GM19463 (cell line): ENCODE results near the gene DLG4.
"Not testable (repeated sequence)": the region's sequence is repeated elsewhere in the genome, so short reads cannot be mapped to it uniquely, and the experiment has no call there.

Experiments
- ATAC-seq: cut with Tn5 transposase; IDR thresholded peaks from one replicate; pipeline ENCODE4 v1.9.1; 2021; ENCODE audit warnings: mild to moderate bottlenecking, moderate library complexity; ENCODE audit not compliant: unreplicated experiment

DLG4 gene

DNA sequence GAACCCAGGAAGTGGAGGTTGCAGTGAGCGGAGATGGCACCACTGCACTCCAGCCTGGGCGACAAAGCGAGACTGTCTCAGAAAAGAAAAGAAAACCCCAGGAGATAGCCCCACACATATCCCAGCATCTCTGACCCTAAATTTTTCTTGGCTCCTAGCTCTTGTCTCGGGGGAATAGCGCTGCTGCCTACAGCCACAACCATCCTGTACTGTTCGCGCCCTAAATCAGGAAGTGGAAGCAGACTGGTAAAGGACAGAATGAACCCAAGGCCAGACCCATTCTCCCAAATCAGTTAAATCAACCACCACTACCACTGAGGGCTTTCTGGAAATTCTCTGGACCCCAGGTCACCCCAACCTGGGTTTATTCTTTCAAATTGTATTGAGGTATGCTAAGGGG is 30.2 kb upstream of the DLG4 start:
- ATAC-seq: no peak

DNA sequence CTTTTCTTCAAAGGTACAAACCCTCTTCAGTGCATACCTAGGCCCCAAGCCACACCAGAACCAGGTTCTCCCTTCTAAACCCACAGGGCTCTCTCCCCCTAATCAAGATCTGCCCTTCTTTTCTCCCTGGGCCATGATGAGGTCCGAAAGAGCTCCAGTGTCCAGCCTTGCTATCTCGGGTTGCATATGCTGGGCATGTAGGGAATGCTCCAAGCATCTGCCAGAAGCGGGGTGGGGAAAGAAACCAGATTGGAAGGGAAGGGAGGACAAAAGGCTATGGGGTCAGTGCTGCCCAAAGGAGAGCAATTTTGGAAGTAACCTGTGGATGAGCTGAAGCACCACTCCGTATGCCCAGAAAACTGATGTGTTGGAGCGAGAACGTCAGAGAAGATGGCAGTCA is 29.6 kb upstream of the DLG4 start:
- no peak for ATAC-seq

DNA sequence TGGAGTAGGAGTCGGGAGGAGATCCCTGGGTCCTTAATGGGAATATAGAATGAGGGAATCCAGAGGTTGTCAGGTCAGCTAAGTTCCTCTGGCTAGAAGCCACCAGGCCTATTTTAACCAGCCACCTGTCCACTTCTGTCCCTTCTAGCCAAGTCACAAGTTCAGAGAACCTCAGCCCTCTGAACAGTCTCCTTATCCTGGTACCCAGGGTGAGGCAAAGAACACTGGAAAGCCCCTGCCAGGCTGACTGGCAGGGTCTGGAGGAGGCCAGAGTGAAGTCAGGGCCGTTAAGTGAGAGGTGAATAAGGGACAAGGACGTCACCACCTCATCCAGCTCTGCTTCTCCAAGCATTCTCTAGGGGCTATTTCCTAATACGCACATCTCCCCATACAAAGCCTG is 29.2 kb upstream of the DLG4 start:
- no peak for ATAC-seq

DNA sequence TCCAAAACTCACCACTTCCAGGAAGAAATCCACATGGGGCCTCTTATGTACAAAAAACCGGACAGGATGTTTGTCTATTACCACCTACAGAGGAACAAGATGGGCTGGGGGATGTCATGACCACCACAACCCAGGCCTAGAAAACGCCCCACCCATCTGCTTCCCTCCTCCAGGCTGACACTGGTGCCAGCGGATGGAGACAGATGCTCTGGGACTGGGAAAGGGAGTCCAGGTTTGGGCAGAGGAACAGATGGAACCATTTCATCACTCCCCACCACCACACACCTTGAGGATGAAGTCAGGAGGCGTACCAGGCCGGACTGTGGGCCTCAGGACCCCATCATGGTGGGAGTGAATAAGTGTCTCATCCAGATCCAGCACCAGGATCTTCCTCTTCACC is 27.1 kb upstream of the DLG4 start:
- ATAC-seq: no peak

DNA sequence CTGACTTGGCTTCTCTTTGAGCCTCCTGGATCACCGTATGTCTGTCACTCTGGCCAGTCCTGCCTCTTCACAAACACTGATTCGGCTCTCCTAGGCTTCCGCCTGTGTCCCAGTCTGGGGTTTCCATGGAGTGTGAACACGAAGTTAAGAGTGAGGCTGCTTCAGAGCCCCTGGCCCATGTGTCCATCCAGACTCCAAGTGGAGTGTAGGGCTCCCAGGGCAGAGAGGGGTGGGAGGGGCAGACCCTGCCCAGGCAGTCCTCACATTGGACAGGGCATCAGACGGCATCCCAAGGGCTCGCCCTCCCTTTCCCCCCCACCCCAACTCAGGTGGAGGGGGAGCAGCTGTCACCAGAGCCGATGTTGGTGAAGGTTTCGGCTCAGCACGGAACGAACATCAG is 24.2 kb upstream of the DLG4 start:
- ATAC-seq: not testable (repeated sequence)

DNA sequence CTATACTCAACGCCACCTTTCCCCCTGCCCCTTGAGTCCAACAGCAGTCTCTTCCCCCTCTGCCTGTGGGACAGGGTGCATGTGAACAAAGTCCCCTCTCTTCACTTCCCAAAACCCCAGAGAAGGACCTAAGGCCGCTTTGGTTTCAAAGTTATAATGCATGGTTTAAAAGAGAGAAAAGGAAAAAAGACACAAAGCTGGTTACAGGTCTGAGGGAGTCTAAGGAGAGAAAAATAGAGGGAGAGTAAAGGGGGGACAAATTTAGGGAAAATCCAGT is 23.8 kb upstream of the DLG4 start:
- ATAC-seq: no peak

DNA sequence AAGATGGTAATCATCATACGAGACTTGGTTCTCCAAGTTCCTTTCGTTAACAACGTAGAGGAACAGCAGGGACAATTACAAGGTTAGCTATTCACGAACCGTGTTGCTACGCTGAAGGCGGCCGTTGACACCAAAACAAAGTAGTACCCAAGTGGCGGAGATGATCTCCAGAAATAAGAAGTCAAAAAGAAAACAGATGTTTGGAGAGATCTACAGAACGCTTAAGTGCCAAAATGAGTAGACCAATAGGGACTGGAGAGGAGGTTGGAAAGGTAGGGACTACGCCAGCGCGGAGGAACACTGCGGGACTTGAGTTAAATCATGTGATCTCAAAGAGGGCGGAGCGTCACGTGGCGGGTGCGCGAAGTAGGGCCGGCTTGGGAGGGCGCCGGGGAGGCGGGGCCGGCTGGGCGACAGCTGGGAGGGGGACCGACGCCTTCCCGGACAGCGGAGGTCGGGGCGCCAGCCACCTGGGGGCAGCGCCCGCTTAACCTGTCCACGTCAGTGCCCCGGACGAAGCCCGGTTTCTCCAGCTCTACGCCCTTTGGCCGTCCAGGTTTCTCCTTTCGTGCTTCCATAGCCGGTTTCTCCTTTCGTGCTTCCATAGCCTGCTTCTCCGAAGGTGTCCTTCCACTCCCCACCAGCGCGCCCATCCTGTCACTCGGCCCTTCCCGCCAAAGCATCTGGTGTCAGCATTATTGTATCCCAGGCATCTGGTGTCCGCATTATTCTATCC is 23.2 kb upstream of the DLG4 start:
- peak; percentile 38 for ATAC-seq

DNA sequence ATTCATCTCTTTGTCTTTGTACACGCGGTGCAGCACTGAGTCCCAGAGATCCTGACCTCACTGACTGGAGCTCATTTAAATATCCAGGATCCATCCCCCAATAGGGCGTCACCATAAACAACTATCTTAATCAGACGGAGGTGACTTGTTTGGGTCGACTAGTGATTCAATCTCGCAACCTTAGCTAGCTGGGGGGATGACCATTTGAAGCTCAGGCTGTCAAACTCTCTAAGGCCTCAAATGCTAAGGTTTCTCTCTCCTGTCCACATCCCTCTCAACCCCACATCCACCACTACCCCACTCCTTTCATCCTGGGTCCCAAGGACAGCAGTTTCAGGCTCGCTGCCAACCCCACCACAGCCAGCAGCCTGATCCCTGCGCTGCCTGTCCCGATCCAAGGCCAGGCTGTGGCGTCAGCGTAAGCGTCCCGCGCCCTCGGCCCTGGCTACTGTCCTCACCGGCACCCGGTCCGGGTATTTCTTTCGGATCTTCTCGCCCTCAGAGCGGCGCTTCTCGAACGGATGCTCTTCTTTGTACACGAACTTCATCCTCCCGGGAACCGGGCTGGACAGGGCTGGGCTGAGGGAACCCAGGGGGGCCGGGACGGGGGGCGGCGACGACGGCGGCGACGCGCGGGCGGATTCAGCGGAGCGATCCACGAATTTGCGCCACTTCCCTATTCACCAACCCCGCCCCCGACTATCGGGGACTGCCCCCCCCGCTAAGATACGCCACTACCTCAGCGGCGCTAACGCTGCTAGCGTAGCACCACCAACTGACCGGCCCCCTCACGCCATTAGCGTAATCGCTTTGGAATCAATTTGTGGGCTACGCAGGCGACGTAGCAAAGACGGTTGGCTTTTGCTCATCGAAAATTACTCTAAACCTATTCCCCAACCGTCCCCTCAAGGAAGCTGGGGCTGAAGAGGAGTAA is 22.4 kb upstream of the DLG4 start, which contains the start of gene GABARAP:
Gene GABARAP (minus strand): TSS at position 667 of the 934 bp plus-strand sequence. CDS start 119 bp downstream, at position 548.
- ATAC-seq: peak; percentile 21

DNA sequence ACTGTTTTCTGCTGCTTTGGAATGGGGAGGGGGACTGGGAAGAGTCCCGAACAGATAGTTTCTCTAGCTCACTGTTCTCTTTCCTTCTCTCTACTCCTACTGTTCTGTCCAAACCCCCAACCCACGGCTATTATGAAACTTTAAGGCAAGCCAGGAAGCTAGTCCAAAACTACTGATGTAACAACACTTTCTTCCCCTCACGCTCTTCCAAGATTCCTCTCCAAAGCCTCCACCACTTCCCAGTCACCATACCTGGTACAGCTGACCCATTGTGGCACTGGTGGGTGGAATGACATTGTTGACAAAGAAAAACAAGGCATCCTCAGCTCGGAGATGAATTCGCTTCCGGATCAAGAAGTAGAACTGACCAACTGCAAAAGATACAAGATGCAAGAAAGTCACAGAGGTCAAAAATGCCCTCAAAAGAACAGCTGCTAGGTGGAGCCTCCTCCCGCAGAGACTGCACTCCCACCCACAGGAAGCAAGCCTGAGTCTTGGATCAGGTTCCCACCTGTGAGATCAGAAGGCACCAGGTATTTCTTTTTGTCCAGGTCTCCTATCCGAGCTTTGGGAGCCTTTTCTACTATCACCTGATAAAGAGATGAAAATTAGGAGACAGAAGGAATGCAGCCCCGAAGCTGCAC is 21.6 kb upstream of the DLG4 start:
- no peak for ATAC-seq

DNA sequence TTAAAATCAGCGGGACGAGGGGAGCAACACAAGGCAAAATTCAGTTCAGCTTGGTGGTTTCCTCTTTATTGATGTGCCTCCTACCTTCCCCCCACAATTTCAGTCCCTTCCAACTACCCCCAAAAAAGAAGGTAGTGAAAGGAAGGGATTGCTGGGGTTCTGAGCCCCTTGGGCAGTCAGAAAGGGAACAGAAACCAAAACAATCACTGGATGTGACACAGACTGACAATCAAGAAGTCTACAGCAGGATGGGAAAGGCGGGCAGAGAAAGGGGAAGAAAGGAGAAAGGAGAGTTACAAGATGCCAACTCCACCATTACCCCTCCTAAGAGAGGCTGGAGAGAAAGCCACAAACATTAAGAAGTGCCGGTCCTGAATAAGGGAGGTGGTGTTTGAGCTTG is 20.7 kb upstream of the DLG4 start:
- no peak for ATAC-seq

DNA sequence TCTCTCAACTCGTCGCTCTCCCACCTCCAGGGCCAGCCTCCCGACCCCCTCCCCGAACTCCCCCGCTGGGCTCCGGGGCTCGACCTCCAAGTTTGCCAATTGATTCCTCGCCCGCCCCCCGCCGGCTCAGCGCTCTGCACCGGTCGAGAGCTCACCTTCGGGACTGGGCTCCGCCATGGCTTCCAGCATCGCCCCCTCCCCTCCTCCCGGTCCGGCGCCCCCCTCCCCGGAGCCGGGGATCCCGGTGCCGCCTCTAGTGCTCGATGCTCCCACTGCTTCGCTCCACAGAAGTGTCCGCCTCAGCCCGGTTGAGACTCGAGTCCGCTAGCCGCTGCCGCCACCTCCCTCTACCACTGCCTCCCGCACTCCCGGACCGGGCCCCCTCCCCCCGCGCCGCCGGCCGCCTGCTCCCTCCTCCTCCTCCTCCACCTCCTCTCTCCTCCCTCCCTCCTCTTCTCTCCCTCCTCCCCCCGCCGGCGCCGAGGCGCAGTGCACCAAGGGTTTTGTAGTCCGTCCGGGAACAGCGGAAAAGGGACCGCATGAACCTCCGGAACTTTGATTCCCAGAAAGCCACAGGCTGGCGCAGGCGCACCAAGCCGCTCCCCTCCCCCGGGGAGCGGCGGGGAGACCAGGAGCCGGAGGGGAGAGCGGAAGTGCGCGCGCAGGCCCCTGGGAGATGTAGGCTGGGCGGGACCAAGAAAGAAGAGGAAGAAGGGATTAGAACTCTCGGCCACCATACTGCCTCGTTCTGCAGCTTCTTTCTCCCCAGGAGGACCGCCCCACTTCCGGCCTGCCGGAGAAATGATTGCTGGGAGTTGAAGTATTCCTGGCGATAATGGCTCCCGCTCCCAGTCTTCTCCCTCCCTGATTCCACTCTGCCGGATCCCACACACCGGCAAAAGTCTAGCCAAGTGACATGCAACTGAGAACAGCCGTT is 19.7 kb upstream of the DLG4 start, which contains the start of gene PHF23:
Gene PHF23 (minus strand): TSS at position 367 of the 937 bp plus-strand sequence. CDS start 178 bp downstream, at position 189.
- peak; percentile 56 for ATAC-seq

DNA sequence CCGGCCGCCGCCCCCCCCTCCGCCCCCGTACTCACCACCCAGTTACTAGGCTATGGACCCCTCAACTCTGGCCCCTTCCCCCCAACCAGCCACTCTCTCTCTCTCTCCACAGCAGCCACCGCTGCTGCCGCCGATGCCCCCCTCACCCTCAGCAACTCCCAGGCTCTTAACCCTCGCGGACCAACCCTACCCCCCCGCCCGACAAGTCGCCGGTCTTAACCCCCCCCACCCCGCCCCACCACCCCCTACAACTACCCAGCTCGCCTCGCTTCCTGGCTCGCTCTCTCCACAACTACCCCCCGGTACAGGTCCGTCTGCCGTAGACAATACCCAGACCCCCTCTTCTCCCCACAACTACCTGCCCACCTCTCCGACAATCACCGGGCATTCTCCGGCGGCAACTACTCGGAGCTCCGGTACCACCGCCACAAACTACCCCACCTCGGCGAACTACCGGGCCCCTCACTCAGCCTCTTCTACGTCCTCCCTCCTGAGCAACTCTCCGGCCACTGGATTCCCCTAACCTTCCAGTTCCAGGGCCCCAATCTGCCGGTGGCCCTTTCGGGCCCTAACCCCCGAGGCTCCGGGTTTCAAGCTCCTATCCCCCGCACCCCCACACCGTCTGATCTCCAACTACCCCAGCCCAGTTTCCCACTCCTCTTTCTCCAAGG is 18.9 kb upstream of the DLG4 start:
- ATAC-seq: no peak

DNA sequence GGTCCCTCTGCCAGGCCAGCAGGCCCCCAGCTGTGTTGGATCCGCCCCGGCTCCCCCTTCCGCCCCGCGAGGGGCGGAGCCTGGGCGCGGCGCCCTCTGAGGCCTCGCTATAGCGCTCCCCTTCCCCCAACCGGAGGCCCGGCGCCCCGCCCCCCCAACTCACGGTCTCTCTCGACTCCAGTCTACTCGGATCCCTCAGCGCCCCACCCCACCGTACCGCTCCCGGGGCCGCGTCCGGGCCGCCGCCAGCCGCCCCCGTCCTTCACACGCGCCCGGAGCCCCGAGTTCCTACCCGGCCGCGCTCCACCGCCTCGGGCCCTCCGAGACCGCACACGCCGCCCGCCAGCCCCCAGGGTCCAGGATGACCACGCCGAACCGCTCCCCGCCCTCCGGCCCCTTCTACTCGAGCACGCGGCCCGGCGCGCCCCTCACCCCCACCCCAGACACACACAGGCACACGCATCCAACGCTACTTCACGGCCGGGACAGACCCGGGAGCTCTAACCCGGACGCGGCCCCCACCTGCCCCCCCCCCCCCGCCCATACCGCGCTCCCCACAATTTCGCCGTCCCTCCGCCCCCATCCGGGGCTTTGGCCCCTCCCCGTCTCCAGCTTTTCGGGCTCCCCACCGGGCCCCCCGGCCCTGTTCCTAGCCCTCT is 18.3 kb upstream of the DLG4 start:
- ATAC-seq: no peak

DNA sequence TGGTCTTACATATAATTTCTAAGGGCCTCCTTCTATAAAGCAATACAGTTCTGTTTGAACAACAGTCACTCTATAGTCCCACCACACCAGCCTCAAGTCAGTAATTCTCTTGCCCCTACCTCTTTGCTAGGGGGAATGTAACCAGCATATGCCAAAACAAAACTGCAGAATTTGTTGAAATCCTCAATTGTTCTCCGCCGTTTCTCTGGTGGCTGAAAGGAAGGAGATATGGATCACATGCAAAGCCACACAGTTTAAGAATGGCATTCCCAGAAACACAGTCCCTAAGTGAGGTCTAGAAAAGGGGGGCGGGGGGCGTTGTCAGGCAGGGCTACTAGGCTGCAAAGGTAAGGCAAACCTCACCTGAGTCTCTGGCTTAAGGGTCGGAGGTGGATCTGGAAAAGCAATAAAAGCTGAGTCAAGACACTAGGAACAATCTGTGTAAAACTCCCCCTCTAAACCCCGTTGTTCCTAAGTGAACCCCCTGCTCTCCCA is 17.7 kb upstream of the DLG4 start:
- no peak for ATAC-seq

DNA sequence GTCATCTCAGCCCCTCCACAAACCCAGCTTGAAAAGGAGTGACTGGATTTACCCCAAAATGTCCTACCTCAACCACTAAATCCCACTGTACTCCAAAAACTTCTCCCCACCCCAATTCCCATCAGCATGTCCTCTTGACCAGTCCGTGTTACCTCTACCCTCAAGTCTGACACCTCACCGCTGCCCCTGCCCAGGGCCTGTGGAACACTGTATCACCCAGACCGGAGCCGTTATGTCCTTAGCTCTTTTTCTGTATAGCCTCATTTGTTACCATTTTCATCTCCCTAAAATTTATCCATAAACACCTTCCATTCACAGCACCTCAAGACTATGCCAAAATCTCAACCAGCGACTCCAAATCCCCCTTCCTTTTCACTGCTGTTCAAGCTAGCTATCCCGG is 17.2 kb upstream of the DLG4 start:
- no peak for ATAC-seq

DNA sequence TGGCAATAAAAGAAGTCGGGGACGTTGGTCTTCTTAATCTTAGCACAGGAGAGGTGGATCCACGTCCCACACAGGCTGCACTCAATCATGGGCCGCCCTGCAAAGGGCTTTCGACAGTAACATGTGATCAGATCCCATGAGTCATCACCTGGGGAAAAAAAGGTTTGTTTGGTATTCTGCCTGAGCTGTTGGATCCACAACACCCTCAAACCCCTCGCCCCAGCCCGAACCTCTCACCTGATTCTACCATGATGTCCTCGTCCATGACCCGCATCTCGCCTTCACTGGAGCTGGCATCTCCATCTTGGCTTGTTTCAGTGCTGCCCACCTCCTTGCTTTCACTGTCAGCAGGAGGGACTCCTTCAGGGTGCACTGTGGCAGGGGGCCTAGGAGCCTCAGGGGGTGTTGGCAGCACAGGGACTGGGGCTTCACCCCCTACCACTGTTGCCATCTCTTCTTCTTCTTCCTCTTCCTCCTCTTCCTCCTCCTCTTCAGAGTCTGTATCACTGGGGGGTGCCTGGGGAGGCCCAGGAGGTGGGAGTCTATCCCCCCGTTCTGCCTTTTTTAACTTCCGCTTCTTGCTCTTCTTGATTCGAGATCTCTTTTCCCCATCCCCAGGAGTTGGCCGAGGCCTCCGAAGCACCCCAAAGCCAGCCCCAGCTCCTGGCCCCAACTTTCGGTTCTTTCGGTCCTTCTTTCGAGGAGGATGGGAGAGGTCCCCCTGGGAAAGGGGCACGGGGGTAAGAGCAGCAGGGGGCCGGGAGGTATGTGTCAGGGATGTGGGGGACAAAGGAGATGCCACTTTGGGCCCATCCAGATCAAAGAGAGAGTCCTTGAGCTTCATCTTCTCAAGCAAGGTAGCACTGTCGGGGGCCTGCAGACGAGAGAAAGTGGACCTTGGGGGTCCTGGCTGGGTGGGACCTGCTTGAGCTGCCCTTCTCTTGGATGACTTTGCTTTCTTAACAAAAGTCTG is 16.3 kb upstream of the DLG4 start:
- no peak for ATAC-seq

DNA sequence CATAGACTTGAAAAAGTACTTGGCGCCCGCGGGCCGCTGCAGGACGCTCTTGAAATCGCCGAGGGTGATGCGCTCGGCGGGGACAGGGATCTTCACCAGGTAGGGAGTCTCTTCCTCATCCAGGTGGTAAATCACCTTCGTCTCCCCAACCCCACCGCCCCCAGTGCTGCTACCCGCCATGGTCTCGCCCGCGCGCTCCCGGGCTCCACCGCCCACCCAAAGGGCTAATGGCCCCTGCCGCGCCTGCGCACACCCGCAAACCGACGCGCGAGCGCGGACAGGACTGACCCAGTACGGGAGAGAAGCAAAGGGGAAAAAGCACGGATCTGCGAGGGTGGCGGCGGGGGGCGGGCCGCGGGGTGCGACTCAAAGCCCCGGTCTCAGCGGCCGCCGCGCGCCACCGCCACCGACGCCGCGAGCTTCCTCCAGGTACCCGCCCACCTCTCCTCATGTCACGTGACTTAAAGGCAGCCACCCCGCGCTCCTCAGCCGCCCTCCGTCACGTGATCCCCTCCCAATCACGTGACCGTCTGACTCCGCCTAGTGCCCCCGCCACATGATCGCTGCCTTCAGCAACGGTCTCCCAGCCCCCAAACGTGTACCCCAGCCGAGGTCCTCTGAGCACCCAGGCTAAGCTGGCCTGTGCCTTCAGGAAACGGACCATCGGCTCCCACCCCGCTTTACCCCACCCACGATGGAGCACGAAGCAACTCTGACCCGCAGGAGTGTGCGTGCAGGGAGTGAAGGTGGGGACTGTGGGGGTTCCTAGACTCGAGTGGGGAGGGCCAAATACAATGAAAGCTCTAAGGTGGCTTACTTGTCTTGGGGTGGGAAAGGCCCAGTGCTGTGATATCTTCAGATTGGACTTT is 14.7 kb upstream of the DLG4 start, which contains the start of gene DVL2:
Gene DVL2 (minus strand): TSS at position 435 of the 869 bp plus-strand sequence. CDS start 255 bp downstream, at position 180.
- peak; percentile 46 for ATAC-seq
